ENCODE results near the gene FAM90A26.
"Not testable (repeated sequence)": the region's sequence is repeated elsewhere in the genome, so short reads cannot be mapped to it uniquely, and the experiment has no call there.

DNA sequence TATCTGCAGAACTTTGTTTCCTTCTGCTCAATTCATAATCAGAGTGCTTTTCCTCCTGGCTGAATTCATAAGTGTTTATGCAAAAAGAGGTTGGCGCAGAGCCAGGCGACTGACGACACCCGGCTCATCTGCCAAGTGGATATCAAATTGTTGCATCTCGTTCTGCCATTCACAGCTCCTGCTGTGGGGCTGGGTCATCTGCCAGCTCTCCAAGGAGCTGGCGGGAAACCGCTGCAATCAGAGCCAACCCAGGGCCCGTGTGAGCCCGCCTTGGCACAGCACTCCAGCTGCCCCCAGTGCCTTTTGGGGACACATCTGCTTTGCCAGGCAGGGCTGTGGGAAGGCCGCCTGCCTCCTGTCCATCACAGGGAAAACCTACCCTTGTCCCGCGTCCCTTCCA, 35.7 kb upstream of the FAM90A26 start:
- TF ChIP-seq CTCF, POLR2A (IDR thresholded peaks at IDR 0.05): not testable (repeated sequence)
